HG03460 (cell line): ENCODE results near the gene CMTM4.
"Not testable (repeated sequence)": the region's sequence is repeated elsewhere in the genome, so short reads cannot be mapped to it uniquely, and the experiment has no call there.

Source experiments
- ATAC-seq: cut with Tn5 transposase; IDR thresholded peaks from one replicate; pipeline ENCODE4 v1.9.1; 2021; ENCODE audit not compliant: unreplicated experiment

The CMTM4 gene

GRCh38 chr16:66676599-66676998 is 19.9 kb downstream of the CMTM4 start:
- no peak for ATAC-seq

- no peak for ATAC-seq
Measured at GRCh38 chr16:66673691-66674090, 22.9 kb downstream of the CMTM4 start.

GRCh38 chr16:66670691-66671388 is 25.7 kb downstream of the CMTM4 start:
- ATAC-seq, result no peak

DNA sequence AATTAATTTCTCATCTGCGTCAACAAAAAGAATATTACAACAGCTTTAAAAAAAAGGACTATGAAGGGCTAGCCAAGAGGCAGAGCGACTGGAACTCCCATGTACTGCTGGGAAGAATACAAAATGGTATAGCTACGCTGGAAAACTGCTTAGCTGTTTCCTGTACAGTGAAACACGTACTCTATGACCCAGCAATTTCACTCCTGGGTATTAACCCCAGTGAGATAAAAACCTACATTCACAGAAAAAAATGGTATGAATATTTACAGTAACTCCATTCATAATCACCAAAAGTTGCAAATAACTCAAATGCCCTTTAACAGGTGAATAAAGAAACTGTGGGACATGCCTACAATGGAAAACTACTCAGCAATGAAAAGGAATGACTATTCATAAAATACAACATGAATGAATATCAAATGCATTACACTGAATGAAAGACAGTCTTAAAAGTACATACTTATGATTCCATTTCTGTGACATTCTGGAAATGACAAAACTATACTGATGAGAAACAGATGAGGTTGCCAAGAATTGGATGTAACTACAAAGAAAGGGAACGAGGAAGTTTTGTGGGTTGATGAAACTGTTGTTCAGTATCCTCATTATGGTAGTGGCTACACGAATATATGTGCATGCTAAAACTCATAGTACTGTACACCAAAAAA is 27.6 kb downstream of the CMTM4 start:
- ATAC-seq, result no peak

- ATAC-seq, result no peak
Measured at GRCh38 chr16:66667944-66668343, 28.6 kb downstream of the CMTM4 start.

- ATAC-seq, result no peak
Measured at GRCh38 chr16:66662445-66663194, 33.9 kb downstream of the CMTM4 start.

GRCh38 chr16:66661671-66662346 is 34.7 kb downstream of the CMTM4 start:
- ATAC-seq, result not testable (repeated sequence)

DNA sequence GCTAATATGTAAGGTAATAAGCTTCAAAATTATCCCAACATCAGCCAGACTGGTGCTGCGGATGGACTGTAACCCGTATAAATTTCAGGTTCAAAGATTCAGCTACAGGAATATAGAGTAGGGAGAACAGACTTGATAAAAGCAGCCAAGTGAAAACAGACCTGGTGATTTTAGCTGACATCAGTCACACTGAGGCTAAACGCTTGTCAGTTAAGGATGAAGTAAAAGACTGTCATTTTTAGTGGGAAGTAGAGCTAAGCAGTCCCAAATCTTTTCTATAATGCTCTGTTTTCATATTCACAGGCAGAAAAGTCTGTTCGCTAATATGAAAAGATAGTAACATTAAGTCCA is 35.4 kb downstream of the CMTM4 start:
- ATAC-seq, result no peak

- ATAC-seq, result no peak
Measured at GRCh38 chr16:66660422-66661209, 35.9 kb downstream of the CMTM4 start.

- ATAC-seq, result no peak
Measured at GRCh38 chr16:66658860-66659190, 37.7 kb downstream of the CMTM4 start.

DNA sequence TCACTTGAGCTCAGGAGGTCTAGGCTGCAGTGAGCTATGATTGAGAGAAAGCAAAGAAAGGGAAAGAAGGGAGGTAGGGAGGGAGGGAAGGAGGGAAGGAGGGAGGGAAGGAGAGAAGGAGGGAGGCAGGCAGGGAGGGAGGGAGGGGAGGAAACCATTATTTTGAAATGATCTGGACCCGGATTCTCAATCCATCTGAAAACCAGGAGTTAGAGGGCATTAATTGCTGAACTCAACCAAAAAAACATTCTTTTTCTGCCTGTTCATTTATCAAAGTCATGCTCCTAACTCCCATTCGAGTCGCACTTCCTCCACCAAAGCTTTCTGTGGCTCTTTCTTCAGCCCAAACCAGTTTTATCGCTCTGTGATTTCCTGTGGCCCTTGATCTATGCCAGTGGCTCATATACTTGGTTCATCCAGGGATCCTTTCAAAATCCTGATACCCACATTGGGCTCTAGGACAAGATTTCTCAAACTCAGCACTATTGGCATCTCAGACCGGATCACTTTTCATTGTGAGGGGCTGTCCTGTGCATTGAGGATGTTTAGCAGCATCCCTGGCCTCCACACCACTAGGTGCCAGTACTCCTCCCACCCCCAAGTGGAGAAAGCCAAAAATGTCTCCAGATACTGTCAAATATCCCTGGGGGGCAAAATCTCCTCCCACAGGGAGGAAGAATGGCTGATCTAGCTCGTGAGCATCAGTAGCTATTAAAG is 38.2 kb downstream of the CMTM4 start:
- ATAC-seq, result no peak

GRCh38 chr16:66656547-66656946 is 40.0 kb downstream of the CMTM4 start:
- no peak for ATAC-seq

DNA sequence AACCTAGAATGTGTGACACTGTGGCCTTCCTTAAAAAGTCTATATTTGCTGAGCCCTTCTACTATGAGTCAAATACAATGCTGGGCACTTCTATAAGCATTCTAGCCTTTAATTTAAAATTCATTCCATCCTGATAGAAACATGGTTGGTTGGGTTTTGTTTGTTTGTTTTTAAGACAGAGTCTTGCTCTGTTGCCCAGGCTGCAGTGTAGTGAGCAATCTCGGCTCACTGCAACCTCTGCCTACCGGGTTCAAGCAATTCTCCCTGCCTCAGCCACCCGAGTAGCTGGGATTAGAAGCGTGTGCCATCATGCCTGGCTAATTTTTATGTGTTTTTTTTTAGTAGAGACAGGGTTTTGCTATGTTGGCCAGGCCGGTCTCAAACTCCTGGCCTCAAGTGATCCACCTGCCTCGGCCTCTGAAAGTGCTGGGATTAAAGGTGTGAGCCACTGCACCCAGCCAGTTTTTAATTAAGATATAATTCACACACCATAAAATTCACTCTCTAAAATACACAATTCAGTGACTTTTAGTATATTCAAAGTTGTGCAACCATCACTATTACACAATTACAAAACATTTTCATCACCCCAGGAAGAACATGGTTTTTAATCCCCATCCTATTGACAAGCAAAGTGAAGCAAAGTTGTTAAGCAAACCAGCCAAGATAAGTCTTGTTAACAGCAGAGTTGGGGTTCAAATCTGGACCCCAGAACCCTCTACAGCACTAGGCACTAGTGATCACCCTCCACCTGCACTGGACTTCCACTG is 42.8 kb downstream of the CMTM4 start:
- ATAC-seq, result no peak

- ATAC-seq, result no peak
Measured at GRCh38 chr16:66652661-66653360, 43.7 kb downstream of the CMTM4 start.

DNA sequence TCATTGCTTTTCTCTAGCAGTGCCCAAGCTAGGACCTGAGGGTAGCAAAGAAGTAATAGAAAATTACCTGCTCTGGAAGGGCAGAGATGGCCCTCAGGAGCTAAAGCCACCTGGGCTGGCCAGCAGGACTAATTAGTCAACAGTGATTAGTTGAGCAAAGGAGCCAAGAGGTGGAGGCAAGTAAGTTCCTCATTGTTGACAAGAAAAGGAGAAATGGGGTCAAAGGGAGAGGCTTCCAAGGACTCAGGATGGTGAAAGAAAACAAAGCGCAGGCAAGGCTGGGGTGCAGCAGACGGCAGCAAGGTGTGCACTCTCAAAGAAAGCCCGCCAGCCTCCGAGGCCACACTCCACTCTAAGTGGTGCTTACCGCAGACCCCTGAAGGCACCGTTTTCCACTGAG is 44.6 kb downstream of the CMTM4 start:
- ATAC-seq, result no peak

DNA sequence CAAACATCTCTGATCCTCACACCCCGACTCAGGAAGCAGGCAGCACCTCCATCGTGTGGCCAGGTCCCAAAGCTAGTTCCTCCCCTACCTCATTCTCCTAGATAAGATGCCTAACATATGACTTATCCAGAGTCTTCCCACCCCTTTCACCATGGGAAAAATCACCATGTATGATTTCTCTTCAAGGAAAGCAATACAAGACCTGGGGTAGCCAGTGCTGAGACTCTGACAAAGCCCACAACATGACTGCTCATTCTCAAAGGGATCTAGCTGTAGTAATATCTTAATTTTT is 45.1 kb downstream of the CMTM4 start:
- no peak for ATAC-seq

DNA sequence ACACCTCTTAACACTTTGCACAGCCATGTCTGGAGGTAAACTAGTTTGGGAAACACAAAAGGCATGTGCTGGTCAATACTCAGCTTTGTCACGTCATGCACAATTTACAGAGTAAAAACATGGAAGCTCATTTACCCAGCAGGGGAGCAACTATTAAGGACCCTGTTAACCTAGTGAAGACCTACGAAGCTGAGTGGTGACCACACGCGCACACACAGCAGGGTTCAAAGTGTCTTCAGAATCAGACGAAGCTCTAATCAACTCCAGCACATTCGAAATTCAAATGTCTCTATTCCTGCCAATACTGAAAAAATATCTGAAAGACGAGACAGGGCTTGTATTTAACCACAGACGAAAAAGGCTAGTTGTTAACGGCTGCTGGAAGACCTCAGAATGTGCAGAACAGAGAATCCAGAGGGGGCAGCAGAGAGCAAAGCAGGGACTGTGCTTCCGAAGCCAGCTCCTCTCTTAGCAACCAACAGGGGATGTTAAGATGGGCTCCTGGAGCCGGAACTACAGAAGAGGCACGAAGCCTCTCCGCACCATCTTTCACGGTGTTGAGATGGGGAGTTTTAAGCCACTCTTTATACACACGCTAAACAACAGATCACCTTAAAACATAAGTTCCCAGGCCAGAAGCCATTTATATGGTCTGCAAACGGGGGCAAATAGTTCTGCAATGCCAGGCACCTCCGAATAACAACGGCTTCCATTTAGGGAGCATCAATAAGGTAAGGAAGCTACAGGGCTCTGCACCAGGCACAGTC is 45.7 kb downstream of the CMTM4 start:
- ATAC-seq, result peak; percentile 87

GRCh38 chr16:66649636-66650205 is 46.8 kb downstream of the CMTM4 start:
- no peak for ATAC-seq
